ENCODE data around the gene SPAG17. TPM values are rescaled to one million over a fixed set of nuclear protein-coding genes. Genes with fewer than 3 reads are reported as not detected.

The SPAG17 gene
- total RNA-seq, 1 donor from 2014 or later: 1.9 TPM

DNA sequence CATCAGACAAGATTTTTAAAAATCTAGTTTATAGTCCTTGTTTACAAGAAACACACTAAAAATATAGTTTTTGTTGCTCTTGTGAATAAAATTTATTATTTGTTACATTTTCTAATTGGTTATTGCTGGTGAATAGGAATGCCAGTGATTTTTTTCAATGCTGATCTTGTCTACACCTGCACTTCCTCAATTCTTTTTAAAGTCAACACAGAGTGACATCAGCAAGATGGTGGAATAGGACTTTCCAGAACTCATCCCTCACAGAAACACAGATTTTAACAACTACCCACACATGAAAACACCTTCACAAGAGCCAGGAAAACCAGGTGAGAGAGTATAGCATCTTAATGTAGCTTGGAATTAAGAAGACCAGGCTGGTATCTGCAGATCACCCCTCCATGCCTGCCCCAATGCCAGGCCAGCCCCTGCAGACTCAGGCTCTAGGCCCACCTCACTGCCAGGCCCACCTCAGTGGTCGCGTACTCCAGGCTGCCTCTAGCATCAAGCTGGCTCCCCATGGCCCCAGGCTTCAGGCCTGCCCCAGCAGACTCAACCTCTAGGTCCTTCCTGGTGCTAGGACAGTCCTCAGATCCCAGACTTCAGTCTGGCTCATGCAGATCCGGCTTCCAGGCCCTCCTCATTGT, 137.9 kb downstream of the SPAG17 start:
- no peaks in the 10 kb centered on the region for H3K36me3 Mint-ChIP-seq (ENCODE audit: low read depth, unreplicated experiment)
- H3K79me2 ChIP-seq (ENCODE audit: insufficient read depth, low read length): no peaks in the 10 kb centered on the region

DNA sequence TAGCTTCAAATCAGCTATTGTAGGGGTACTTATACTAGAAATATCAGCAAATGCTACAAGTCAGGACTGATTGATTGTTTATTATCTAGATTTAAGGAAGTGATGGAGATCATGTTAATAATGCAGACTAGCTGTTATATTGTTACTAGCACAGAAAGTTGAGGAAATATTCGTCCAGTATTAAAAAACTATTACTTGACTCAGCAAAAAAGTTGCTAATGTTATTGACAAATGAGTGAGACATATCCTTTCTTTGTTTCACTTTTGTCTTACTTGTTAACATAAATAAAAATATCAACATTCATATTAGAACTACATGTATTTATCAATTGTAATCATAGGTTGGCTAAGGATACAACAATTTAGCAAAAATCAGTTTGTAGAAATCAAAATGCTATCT, 141.4 kb downstream of the SPAG17 start:
- Histone ChIP-seq H3K79me2 (ENCODE audit: insufficient read depth, low read length) (no peaks in the 10 kb centered on the region), H3K27me3 (ENCODE audit: insufficient read depth, low read length) (no peaks in the 10 kb centered on the region), H3K9me3 (ENCODE audit: insufficient read depth, low read depth, low read length) (no peaks in the 10 kb centered on the region), H3K4me1 (ENCODE audit: insufficient read depth, low read length) (no peaks in the 10 kb centered on the region), H4K20me1 (ENCODE audit: insufficient read depth, low read length) (no peaks in the 10 kb centered on the region), H3K27ac (ENCODE audit: low read depth, low read length) (no peak overlapping the region), H3K4me2 (ENCODE audit: low read length) (no peak overlapping the region), H3K36me3 (ENCODE audit: insufficient read depth, low read length) (no peaks in the 10 kb centered on the region), H3K4me3 (ENCODE audit: insufficient read depth, low read depth, low read length) (no peak overlapping the region), H3K9ac (ENCODE audit: low read length) (no peak overlapping the region), H2AFZ (ENCODE audit: low read depth, low read length) (no peak overlapping the region)
- Mint-ChIP-seq H3K4me3 (ENCODE audit: unreplicated experiment) (no peak overlapping the region), H3K27me3 (ENCODE audit: low read depth, unreplicated experiment) (no peaks in the 10 kb centered on the region), H3K36me3 (ENCODE audit: low read depth, unreplicated experiment) (no peaks in the 10 kb centered on the region), H3K9me3 (ENCODE audit: unreplicated experiment) (no peaks in the 10 kb centered on the region), H3K4me1 (ENCODE audit: low read depth, unreplicated experiment) (peaks cover 5% of the 10 kb centered on the region), H3K27ac (ENCODE audit: unreplicated experiment) (no peak overlapping the region)
- no peak for FAIRE-seq
- DNase-seq (ENCODE audit: low read depth): no peak
- TF ChIP-seq, protein P1, sequence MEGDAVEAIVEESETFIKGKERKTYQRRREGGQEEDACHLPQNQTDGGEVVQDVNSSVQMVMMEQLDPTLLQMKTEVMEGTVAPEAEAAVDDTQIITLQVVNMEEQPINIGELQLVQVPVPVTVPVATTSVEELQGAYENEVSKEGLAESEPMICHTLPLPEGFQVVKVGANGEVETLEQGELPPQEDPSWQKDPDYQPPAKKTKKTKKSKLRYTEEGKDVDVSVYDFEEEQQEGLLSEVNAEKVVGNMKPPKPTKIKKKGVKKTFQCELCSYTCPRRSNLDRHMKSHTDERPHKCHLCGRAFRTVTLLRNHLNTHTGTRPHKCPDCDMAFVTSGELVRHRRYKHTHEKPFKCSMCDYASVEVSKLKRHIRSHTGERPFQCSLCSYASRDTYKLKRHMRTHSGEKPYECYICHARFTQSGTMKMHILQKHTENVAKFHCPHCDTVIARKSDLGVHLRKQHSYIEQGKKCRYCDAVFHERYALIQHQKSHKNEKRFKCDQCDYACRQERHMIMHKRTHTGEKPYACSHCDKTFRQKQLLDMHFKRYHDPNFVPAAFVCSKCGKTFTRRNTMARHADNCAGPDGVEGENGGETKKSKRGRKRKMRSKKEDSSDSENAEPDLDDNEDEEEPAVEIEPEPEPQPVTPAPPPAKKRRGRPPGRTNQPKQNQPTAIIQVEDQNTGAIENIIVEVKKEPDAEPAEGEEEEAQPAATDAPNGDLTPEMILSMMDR (IDR thresholded peaks at IDR 0.05; ENCODE audit: insufficient read depth, low read depth, low read length): no peak
- no peak for TF ChIP-seq EZH2 (IDR thresholded peaks at IDR 0.05; ENCODE audit: insufficient read depth, low read length)

More for the DNA sequence above, 137.9 kb downstream of the SPAG17 start:
- TF ChIP-seq, protein P1 (IDR thresholded peaks at IDR 0.05; ENCODE audit: insufficient read depth, low read depth, low read length): no peak
- no peak for TF ChIP-seq EZH2 (IDR thresholded peaks at IDR 0.05; ENCODE audit: insufficient read depth, low read length)
- no peaks in the 10 kb centered on the region for H3K27me3 Mint-ChIP-seq (ENCODE audit: low read depth, unreplicated experiment)
- no peaks in the 10 kb centered on the region for H3K36me3 ChIP-seq (ENCODE audit: insufficient read depth, low read length)
- H3K4me3 Mint-ChIP-seq (ENCODE audit: unreplicated experiment): no peak overlapping the region
- DNase-seq (ENCODE audit: low read depth) (no peak), FAIRE-seq (no peak)
- peaks cover 4% of the 10 kb centered on the region for H3K4me1 Mint-ChIP-seq (ENCODE audit: low read depth, unreplicated experiment)
- no peaks in the 10 kb centered on the region for H3K9me3 ChIP-seq (ENCODE audit: insufficient read depth, low read depth, low read length)
- H3K9ac ChIP-seq (ENCODE audit: low read length): no peak overlapping the region
- H3K4me2 ChIP-seq (ENCODE audit: low read length): no peak overlapping the region
- H3K27ac ChIP-seq (ENCODE audit: low read depth, low read length): no peak overlapping the region
- H3K9me3 Mint-ChIP-seq (ENCODE audit: unreplicated experiment): no peaks in the 10 kb centered on the region
- H3K4me1 ChIP-seq (ENCODE audit: insufficient read depth, low read length): no peaks in the 10 kb centered on the region
- H2AFZ ChIP-seq (ENCODE audit: low read depth, low read length): no peak overlapping the region
- no peak overlapping the region for H3K27ac Mint-ChIP-seq (ENCODE audit: unreplicated experiment)
- no peak overlapping the region for H3K4me3 ChIP-seq (ENCODE audit: insufficient read depth, low read depth, low read length)
- no peaks in the 10 kb centered on the region for H4K20me1 ChIP-seq (ENCODE audit: insufficient read depth, low read length)
- no peaks in the 10 kb centered on the region for H3K27me3 ChIP-seq (ENCODE audit: insufficient read depth, low read length)

DNA sequence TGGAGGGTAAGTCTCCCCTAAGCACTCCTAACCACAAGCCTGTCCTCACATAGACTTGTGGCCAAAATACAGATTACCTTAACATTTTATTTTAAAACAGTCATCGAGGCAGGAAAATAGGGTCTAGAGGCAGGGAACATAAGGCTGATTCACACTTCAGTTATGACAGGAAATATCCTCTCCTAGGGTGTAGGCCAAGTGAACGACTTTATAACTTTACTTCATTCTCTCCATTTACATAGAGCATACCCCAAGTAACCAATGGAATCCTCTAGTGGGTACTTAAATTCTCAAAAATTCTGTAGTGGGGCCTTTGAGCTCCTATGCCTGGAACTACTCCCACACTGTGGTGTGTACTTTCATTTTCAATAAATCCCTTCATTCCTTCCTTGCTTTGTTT, 142.5 kb downstream of the SPAG17 start:
- no peaks in the 10 kb centered on the region for H3K36me3 ChIP-seq (ENCODE audit: insufficient read depth, low read length)
- DNase-seq (ENCODE audit: low read depth) (peak; percentile 14), FAIRE-seq (no peak)
- H3K27me3 ChIP-seq (ENCODE audit: insufficient read depth, low read length): no peaks in the 10 kb centered on the region
- no peak overlapping the region for H3K4me3 Mint-ChIP-seq (ENCODE audit: unreplicated experiment)
- H3K36me3 Mint-ChIP-seq (ENCODE audit: low read depth, unreplicated experiment): no peaks in the 10 kb centered on the region
- H4K20me1 ChIP-seq (ENCODE audit: insufficient read depth, low read length): no peaks in the 10 kb centered on the region
- H3K4me2 ChIP-seq (ENCODE audit: low read length): no peak overlapping the region
- no peaks in the 10 kb centered on the region for H3K4me1 ChIP-seq (ENCODE audit: insufficient read depth, low read length)
- no peaks in the 10 kb centered on the region for H3K27me3 Mint-ChIP-seq (ENCODE audit: low read depth, unreplicated experiment)
- TF ChIP-seq, protein P1 (IDR thresholded peaks at IDR 0.05; ENCODE audit: insufficient read depth, low read depth, low read length): no peak
- TF ChIP-seq EZH2 (IDR thresholded peaks at IDR 0.05; ENCODE audit: insufficient read depth, low read length): no peak
- no peak overlapping the region for H2AFZ ChIP-seq (ENCODE audit: low read depth, low read length)
- no peak overlapping the region for H3K27ac ChIP-seq (ENCODE audit: low read depth, low read length)
- peaks cover 5% of the 10 kb centered on the region for H3K4me1 Mint-ChIP-seq (ENCODE audit: low read depth, unreplicated experiment)
- H3K4me3 ChIP-seq (ENCODE audit: insufficient read depth, low read depth, low read length): no peak overlapping the region
- H3K9me3 Mint-ChIP-seq (ENCODE audit: unreplicated experiment): no peaks in the 10 kb centered on the region
- H3K9ac ChIP-seq (ENCODE audit: low read length): no peak overlapping the region
- no peak overlapping the region for H3K27ac Mint-ChIP-seq (ENCODE audit: unreplicated experiment)
- no peaks in the 10 kb centered on the region for H3K9me3 ChIP-seq (ENCODE audit: insufficient read depth, low read depth, low read length)
- no peaks in the 10 kb centered on the region for H3K79me2 ChIP-seq (ENCODE audit: insufficient read depth, low read length)

Data from astrocyte (in vitro differentiated cells and primary cell).